B cell (primary cell): ENCODE data around the gene CR1.

ENCODE experiments used
- CTCF ChIP-seq: fragments of 200-600 bp; IDR thresholded peaks from one replicate; pipeline ENCODE4 v1.8.0; 2022; ENCODE audit warnings: antibody characterized with exemption, mild to moderate bottlenecking
- EZH2 ChIP-seq: IDR thresholded peaks from 2 replicates; pipeline ENCODE4 v1.6.1; 2012; ENCODE audit warnings: borderline replicate concordance, low read depth, mild to moderate bottlenecking, moderate library complexity, low read length; ENCODE audit not compliant: insufficient read depth, poor library complexity, severe bottlenecking

- no peak for TF ChIP-seq CTCF
- TF ChIP-seq EZH2 = no peak
These were observed 40.7 kb upstream of the CR1 start for GRCh38 chr1:207455183-207455754.
